Loucy (cell line): Measurements from ENCODE around the gene HIPK1.

Source experiments
- H2AFZ ChIP-seq: fragments of 200-600 bp; sonication (generic); 2 replicates; pipeline ENCODE4 v1.6.0; 2016; ENCODE audit warnings: antibody characterized with exemption, mild to moderate bottlenecking, low read length, moderate library complexity
- H3F3A ChIP-seq: fragments of 200-600 bp; 2 replicates; pipeline ENCODE4 v1.6.0; 2016; ENCODE audit warnings: antibody characterized with exemption, low read depth, mild to moderate bottlenecking
- H3K27me3 ChIP-seq: fragments of 200-600 bp; sonication (generic); 2 replicates; pipeline ENCODE4 v1.6.1; 2014; ENCODE audit warnings: low read length, mild to moderate bottlenecking; ENCODE audit not compliant: insufficient read depth, poor library complexity, severe bottlenecking
- H3K36me3 ChIP-seq: fragments of 200-600 bp; sonication (generic); 2 replicates; pipeline ENCODE4 v1.6.1; 2016; ENCODE audit warnings: low read length; ENCODE audit not compliant: insufficient read depth
- H3K4me1 ChIP-seq: fragments of 200-600 bp; sonication (generic); 2 replicates; pipeline ENCODE4 v1.5.1; 2014; ENCODE audit warnings: low read length, mild to moderate bottlenecking; ENCODE audit not compliant: insufficient read depth, poor library complexity, severe bottlenecking
- H3K4me2 ChIP-seq: fragments of 200-600 bp; sonication (generic); 2 replicates; pipeline ENCODE4 v1.6.0; 2014; ENCODE audit warnings: antibody characterized with exemption, low read length, low read depth, mild to moderate bottlenecking; ENCODE audit not compliant: poor library complexity, severe bottlenecking
- H3K4me3 ChIP-seq: fragments of 200-600 bp; sonication (generic); 2 replicates; pipeline ENCODE4 v1.5.1; 2014; ENCODE audit warnings: low read length, mild to moderate bottlenecking, mixed read lengths; ENCODE audit not compliant: poor library complexity, severe bottlenecking
- H3K79me2 ChIP-seq: fragments of 200-600 bp; sonication (generic); 2 replicates; pipeline ENCODE4 v1.6.1; 2014; ENCODE audit warnings: low read length; ENCODE audit not compliant: insufficient read depth
- H3K9ac ChIP-seq: fragments of 200-600 bp; sonication (generic); 2 replicates; pipeline ENCODE4 v1.6.0; 2014; ENCODE audit warnings: mild to moderate bottlenecking, low read depth, low read length, moderate library complexity; ENCODE audit not compliant: poor library complexity, severe bottlenecking
- H3K9me2 ChIP-seq: fragments of 200-600 bp; sonication (generic); replicated peaks from 2 replicates; pipeline ENCODE4 v1.6.1; 2016; ENCODE audit warnings: low read depth, low read length, mixed read lengths
- H3K9me3 ChIP-seq: fragments of 200-600 bp; sonication (generic); 2 replicates; pipeline ENCODE4 v1.6.1; 2014; ENCODE audit warnings: mild to moderate bottlenecking, antibody characterized with exemption, low read length, low read depth; ENCODE audit not compliant: insufficient read depth
- H4K20me1 ChIP-seq: fragments of 200-600 bp; sonication (generic); 2 replicates; pipeline ENCODE4 v1.6.0; 2014; ENCODE audit warnings: antibody characterized with exemption, low read length, mild to moderate bottlenecking; ENCODE audit not compliant: insufficient read depth, poor library complexity, severe bottlenecking
- CTCF ChIP-seq: fragments of 200-600 bp; sonication (generic); conservative IDR thresholded peaks from 2 replicates; pipeline ENCODE4 v1.5.1; 2014; ENCODE audit warnings: mild to moderate bottlenecking, antibody characterized with exemption, low read length
- EZH2phosphoT487 ChIP-seq: fragments of 200-600 bp; IDR thresholded peaks from 2 replicates; pipeline ENCODE4 v1.6.1; 2018; ENCODE audit warnings: antibody characterized with exemption, mild to moderate bottlenecking, moderate library complexity, borderline replicate concordance

Gene HIPK1

GRCh38 chr1:113928941-113929749 lies at the start of gene HIPK1:
Gene HIPK1, plus strand, starts transcription at chr1:113929324.
- H3K4me2 ChIP-seq = peak within 1 kb of the TSS; percentile 100
- no peak for TF ChIP-seq EZH2phosphoT487
- no peak for TF ChIP-seq CTCF
- H3K4me3 ChIP-seq = peak within 1 kb of the TSS; percentile 79
- H3F3A ChIP-seq = peaks cover 13% of the 10 kb centered on the region; the same call in 1 of the 2 replicates
- H3K9me3 ChIP-seq = no peaks in the 10 kb centered on the region
- H3K36me3 ChIP-seq = no peaks in the 10 kb centered on the region
- H3K4me1 ChIP-seq = peaks cover 42% of the 10 kb centered on the region
- H3K9ac ChIP-seq = peak within 1 kb of the TSS; percentile 80
- H4K20me1 ChIP-seq = peaks cover 42% of the 10 kb centered on the region
- H3K27me3 ChIP-seq = no peaks in the 10 kb centered on the region
- peak within 1 kb of the TSS; percentile 91 for H2AFZ ChIP-seq
- H3K79me2 ChIP-seq = peaks cover 44% of the 10 kb centered on the region
- no peaks in the 10 kb centered on the region for H3K9me2 ChIP-seq

GRCh38 chr1:113879739-113880038 lies 49.4 kb upstream of the HIPK1 start:
- no peaks in the 10 kb centered on the region for H3F3A ChIP-seq
- H3K4me3 ChIP-seq = no peak overlapping the region
- H3K9me2 ChIP-seq = no peaks in the 10 kb centered on the region
- H3K36me3 ChIP-seq = no peaks in the 10 kb centered on the region
- TF ChIP-seq CTCF (no peak), EZH2phosphoT487 (no peak)
- no peak overlapping the region for H3K9ac ChIP-seq
- no peaks in the 10 kb centered on the region for H4K20me1 ChIP-seq
- H2AFZ ChIP-seq = peak overlapping the region; percentile 24
- H3K9me3 ChIP-seq = no peaks in the 10 kb centered on the region
- H3K4me2 ChIP-seq = no peak overlapping the region
- no peaks in the 10 kb centered on the region for H3K79me2 ChIP-seq
- H3K27me3 ChIP-seq = no peaks in the 10 kb centered on the region
- peaks cover 39% of the 10 kb centered on the region for H3K4me1 ChIP-seq

GRCh38 chr1:113881661-113882060 lies 47.5 kb upstream of the HIPK1 start:
- peak overlapping the region; percentile 91 for H2AFZ ChIP-seq

More at GRCh38 chr1:113881661-113882060, 47.5 kb upstream of the HIPK1 start:
- H3K9me3 ChIP-seq = no peaks in the 10 kb centered on the region
- H3K27me3 ChIP-seq = no peaks in the 10 kb centered on the region
- no peaks in the 10 kb centered on the region for H3K79me2 ChIP-seq
- H3F3A ChIP-seq = no peaks in the 10 kb centered on the region
- H3K9me2 ChIP-seq = no peaks in the 10 kb centered on the region
- peaks cover 33% of the 10 kb centered on the region for H3K4me1 ChIP-seq
- no peak overlapping the region for H3K4me3 ChIP-seq
- no peak for TF ChIP-seq EZH2phosphoT487
- TF ChIP-seq CTCF = no peak
- no peaks in the 10 kb centered on the region for H4K20me1 ChIP-seq
- no peak overlapping the region for H3K9ac ChIP-seq
- H3K4me2 ChIP-seq = no peak overlapping the region
- no peaks in the 10 kb centered on the region for H3K36me3 ChIP-seq
